Peyer's patch (tissue), 4 donors: ENCODE results near the gene ZBTB20. TPM values are rescaled to one million over a fixed set of nuclear protein-coding genes. Genes with fewer than 3 reads are reported as not detected.

ENCODE experiments used
- DNase-seq, 3 donors: peaks; one replicate each; pipeline ENCODE4 v3.0.0-alpha.2; 2017 to 2019
- H3K27ac ChIP-seq, 4 donors: fragments of 200-600 bp; sonication (generic); one replicate each; pipeline ENCODE4 v1.5.1; 2016 to 2019
- H3K27me3 ChIP-seq, 2 donors: fragments of 200-600 bp; sonication (generic); one replicate each; pipeline ENCODE4 v1.5.1; 2019
- H3K36me3 ChIP-seq, 3 donors: fragments of 200-600 bp; sonication (generic); one replicate each; pipeline ENCODE4 v1.5.1; 2016 to 2019
- H3K4me1 ChIP-seq, 4 donors: fragments of 200-600 bp; sonication (generic); one replicate each; pipeline ENCODE4 v1.5.1; 2016 to 2019
- H3K4me3 ChIP-seq, 4 donors: fragments of 200-600 bp; sonication (generic); 1 replicate in 3 of 4; 2 replicates in 1 of 4; pipeline ENCODE4 v1.5.1; 2016 to 2019; ENCODE audit warnings: mild to moderate bottlenecking in 1 of 4
- H3K9me3 ChIP-seq, 4 donors: fragments of 200-600 bp; sonication (generic); one replicate each; pipeline ENCODE4 v1.5.1; 2016 to 2019; ENCODE audit warnings: mild to moderate bottlenecking in 1 of 4
- POLR2A ChIP-seq, 2 donors: fragments of 450-650 bp; IDR thresholded peaks; one replicate each; pipeline ENCODE4 v1.5.1; 2017; ENCODE audit warnings: antibody characterized with exemption in 2 of 2, mild to moderate bottlenecking in 2 of 2, moderate library complexity in 2 of 2
- total RNA-seq, 4 donors: library from RNA; depleted of rRNA; stranded (reverse); fragments of >200 nt; gene quantifications; one replicate each; pipeline ENCODE4 v1.1.0, GENCODE V29; 2016
- TF ChIP-seq, protein P1 (sequence below), 6 experiments: fragments of 450-650 bp in 4 of 6; fragments of 200-600 bp in 2 of 6; sonication (generic) in 1 of 6; IDR thresholded peaks; one replicate each; pipeline ENCODE4 v1.5.1; 2017 to 2019; ENCODE audit warnings: antibody characterized with exemption in 6 of 6, mild to moderate bottlenecking in 3 of 6, moderate library complexity in 1 of 6

ZBTB20 gene
- total RNA-seq, 4 donors from 2014 or later = 19.6 to 135 (median 57.2) TPM

DNA sequence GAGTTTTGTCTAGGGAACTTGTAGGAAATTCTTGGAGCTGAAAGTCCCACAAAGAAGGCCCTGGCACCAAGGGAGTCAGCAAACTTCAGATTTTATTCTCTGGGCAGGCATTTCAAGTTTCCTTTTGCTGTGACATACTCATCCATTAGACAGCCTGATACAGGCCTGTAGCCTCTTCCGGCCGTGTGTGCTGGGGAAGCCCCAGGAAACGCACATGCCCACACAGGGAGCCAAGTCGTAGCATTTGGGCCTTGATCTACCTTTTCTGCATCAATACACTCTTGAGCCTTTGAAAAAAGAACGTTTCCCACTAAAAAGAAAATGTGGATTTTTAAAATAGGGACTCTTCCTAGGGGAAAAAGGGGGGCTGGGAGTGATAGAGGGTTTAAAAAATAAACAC lies 838.3 kb downstream of the ZBTB20 start:
- Histone ChIP-seq H3K36me3 (no peaks in the 10 kb centered on the region), H3K27ac (peak overlapping the region; percentile 7 to 79 (median 40)), H3K27me3 (no peaks in the 10 kb centered on the region), H3K4me3 (no peak overlapping the region), H3K9me3 (no peaks in the 10 kb centered on the region), H3K4me1 (no peaks in the 10 kb centered on the region)
- no peak for TF ChIP-seq POLR2A (IDR thresholded peaks at IDR 0.05)
- TF ChIP-seq, protein P1, sequence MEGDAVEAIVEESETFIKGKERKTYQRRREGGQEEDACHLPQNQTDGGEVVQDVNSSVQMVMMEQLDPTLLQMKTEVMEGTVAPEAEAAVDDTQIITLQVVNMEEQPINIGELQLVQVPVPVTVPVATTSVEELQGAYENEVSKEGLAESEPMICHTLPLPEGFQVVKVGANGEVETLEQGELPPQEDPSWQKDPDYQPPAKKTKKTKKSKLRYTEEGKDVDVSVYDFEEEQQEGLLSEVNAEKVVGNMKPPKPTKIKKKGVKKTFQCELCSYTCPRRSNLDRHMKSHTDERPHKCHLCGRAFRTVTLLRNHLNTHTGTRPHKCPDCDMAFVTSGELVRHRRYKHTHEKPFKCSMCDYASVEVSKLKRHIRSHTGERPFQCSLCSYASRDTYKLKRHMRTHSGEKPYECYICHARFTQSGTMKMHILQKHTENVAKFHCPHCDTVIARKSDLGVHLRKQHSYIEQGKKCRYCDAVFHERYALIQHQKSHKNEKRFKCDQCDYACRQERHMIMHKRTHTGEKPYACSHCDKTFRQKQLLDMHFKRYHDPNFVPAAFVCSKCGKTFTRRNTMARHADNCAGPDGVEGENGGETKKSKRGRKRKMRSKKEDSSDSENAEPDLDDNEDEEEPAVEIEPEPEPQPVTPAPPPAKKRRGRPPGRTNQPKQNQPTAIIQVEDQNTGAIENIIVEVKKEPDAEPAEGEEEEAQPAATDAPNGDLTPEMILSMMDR (IDR thresholded peaks at IDR 0.05) = no peak
- DNase-seq = peak in 2 of 3 donors; percentile 70 to 82

DNA sequence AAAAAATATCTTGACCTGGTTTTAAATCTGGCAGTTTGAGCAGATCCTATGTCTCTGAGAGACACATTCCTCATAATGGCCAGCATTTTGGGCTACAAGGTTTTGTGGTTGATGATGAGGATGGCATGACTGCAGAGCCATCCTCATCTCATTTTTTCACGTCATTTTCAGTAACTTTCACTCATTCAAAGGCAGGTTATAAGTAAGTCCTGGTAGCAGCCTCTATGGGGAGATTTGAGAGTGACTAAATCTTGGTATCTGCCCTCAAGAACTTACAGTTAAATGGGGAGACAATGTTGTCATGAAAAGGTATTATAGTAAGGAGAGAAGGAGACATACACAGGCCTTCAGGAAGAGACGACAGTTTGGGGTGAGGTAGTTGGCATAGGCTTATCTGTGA lies 838.7 kb downstream of the ZBTB20 start:
- no peak overlapping the region for H3K4me3 ChIP-seq
- H3K27me3 ChIP-seq = no peaks in the 10 kb centered on the region
- H3K36me3 ChIP-seq = no peaks in the 10 kb centered on the region
- TF ChIP-seq, protein P1 (IDR thresholded peaks at IDR 0.05) = no peak
- TF ChIP-seq POLR2A (IDR thresholded peaks at IDR 0.05) = no peak
- no peak for DNase-seq
- H3K9me3 ChIP-seq = no peaks in the 10 kb centered on the region
- no peaks in the 10 kb centered on the region for H3K4me1 ChIP-seq
- H3K27ac ChIP-seq = peak overlapping the region; percentile 7 to 79 (median 40)

GRCh38 chr3:114307832-114308231 lies 839.3 kb downstream of the ZBTB20 start:
- Histone ChIP-seq H3K4me1 (no peaks in the 10 kb centered on the region), H3K27ac (peak overlapping the region; percentile 23 to 79 (median 57)), H3K36me3 (no peaks in the 10 kb centered on the region), H3K9me3 (no peaks in the 10 kb centered on the region), H3K27me3 (no peaks in the 10 kb centered on the region), H3K4me3 (peak overlapping the region in 1 of 4 donors; percentile 11)
- DNase-seq = no peak
- TF ChIP-seq, protein P1 (IDR thresholded peaks at IDR 0.05) = no peak
- TF ChIP-seq POLR2A (IDR thresholded peaks at IDR 0.05) = no peak

DNA sequence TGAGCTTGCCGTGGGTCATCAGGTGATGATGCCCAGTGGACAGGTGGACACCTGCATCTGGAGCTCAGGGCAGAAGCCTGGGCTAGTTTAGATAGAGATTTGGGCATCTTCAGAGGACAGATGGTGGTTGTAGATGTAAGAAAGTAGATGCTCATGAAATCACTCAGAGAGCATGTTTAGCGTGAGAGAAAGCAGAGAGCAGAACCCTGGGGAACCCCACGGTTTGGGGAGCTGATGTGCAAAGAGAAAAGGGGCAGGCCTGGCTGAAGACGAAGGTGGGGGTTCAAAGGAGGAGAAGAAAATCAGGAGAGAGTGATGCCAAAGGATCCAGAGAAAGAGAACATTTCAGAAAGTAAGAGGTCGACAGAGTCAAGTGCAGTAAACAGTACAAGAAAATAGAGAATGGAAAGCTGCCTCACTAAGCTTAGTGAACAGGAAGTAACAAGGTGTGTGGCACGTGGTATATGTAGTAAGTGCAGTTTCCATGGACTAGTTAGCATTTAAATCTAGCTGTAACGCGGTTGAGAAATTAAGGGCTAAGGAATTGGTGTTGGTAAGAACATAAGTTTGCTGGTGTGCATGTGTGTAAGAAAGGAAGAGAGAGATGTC lies 839.8 kb downstream of the ZBTB20 start:
- Histone ChIP-seq H3K27ac (peak overlapping the region; percentile 46 to 79 (median 57)), H3K9me3 (no peaks in the 10 kb centered on the region), H3K4me3 (peak overlapping the region in 1 of 4 donors; percentile 11), H3K4me1 (no peaks in the 10 kb centered on the region), H3K27me3 (no peaks in the 10 kb centered on the region), H3K36me3 (no peaks in the 10 kb centered on the region)
- no peak for TF ChIP-seq POLR2A (IDR thresholded peaks at IDR 0.05)
- TF ChIP-seq, protein P1 (IDR thresholded peaks at IDR 0.05) = no peak
- peak in 1 of 3 donors; percentile 51 for DNase-seq

DNA sequence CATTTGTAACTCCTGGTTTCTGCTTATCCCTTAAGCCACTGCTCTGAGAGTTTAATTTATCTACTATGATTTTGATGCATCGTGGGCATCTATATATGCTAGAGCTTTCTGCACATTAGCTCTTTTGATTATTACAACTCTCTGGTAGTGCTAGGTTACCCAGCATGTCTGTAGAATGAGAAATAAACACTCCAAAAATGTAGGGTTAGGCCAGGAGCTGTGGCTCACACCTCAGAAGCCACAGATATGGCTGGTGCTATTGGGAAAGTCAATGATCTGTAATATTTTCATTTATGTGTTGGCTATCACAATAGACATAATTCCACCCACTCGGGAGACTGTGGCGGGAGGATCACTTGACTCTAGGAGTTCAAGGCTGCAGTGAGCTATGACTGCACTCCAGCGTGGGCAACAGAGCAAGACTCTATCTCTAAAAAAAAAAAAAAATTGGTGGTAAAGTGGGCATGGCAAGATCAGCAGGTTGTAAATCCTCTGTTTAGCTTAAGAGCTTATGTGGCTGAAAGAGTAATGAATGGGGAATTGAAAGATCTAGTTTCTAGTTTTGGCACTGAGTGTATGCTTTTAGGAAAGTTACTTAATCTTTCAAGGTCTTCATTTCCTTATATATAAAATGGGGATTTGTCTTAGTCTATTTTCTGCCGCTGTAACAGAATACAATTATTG lies 847.0 kb downstream of the ZBTB20 start:
- no peaks in the 10 kb centered on the region for H3K4me1 ChIP-seq
- peak overlapping the region in 1 of 4 donors; percentile 44 for H3K27ac ChIP-seq
- DNase-seq = no peak
- TF ChIP-seq POLR2A (IDR thresholded peaks at IDR 0.05) = no peak
- TF ChIP-seq, protein P1 (IDR thresholded peaks at IDR 0.05) = no peak
- H3K9me3 ChIP-seq = no peaks in the 10 kb centered on the region
- no peaks in the 10 kb centered on the region for H3K27me3 ChIP-seq
- H3K4me3 ChIP-seq = peak overlapping the region in 1 of 4 donors; percentile 7
- H3K36me3 ChIP-seq = no peaks in the 10 kb centered on the region
